ENCODE measurements around the gene NEMP1.
"Not testable (repeated sequence)": the region's sequence is repeated elsewhere in the genome, so short reads cannot be mapped to it uniquely, and the experiment has no call there.

The NEMP1 gene

GRCh38 chr12:57090924-57091637, 12.5 kb upstream of the NEMP1 start:
- DNase-seq (ENCODE audit: low spot score): no peak

GRCh38 chr12:57090490-57090889, 11.9 kb upstream of the NEMP1 start:
- DNase-seq (ENCODE audit: low spot score): no peak

DNA sequence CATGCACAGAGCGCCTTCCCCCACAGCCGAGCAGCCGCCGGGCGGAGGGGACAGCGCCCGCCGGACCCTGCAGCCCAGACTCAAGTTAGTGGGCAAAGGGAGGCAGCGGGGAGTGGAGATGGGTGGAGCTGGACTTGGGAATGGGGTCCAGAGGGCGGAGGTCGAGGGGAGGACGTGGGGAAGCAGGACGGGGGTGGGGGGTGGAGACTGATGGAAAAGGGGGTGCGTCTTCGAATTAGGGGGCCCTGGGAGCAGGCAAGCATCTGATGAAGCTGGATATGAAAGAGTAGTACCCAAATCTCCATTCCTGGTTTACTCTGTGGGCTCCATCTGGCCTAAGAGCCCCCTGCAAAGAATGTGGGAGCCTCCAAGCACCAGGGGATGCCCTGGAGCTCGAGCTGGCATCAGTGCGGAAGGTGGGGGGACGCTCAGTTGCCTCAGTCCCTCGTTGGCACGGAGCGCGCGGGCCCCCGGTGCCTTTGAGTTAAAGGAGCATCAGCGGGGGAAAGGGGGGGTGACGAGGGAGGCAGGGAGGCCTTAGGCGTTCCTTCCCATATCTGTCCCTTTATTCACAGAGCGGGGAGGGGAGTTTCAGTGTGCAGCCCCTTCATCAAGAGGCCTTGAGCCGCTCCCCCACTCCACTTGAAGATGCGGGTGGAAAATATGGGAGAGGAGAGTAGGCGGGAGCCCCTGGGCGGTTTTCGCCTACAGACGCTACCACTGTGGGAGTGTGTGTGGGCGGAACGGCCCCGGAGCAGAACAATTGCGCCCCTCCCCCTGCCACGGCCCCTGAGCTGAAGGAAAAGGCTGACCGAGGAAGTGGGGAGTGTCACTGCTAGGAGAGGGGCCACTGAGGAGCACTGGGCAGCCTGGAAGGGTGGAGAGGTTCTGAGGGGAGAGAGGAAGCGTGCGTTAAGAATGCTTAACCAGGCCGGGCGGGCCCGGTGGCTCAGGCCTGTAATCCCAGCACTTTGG, 11.0 kb upstream of the NEMP1 start:
- DNase-seq (ENCODE audit: low spot score): no peak

DNA sequence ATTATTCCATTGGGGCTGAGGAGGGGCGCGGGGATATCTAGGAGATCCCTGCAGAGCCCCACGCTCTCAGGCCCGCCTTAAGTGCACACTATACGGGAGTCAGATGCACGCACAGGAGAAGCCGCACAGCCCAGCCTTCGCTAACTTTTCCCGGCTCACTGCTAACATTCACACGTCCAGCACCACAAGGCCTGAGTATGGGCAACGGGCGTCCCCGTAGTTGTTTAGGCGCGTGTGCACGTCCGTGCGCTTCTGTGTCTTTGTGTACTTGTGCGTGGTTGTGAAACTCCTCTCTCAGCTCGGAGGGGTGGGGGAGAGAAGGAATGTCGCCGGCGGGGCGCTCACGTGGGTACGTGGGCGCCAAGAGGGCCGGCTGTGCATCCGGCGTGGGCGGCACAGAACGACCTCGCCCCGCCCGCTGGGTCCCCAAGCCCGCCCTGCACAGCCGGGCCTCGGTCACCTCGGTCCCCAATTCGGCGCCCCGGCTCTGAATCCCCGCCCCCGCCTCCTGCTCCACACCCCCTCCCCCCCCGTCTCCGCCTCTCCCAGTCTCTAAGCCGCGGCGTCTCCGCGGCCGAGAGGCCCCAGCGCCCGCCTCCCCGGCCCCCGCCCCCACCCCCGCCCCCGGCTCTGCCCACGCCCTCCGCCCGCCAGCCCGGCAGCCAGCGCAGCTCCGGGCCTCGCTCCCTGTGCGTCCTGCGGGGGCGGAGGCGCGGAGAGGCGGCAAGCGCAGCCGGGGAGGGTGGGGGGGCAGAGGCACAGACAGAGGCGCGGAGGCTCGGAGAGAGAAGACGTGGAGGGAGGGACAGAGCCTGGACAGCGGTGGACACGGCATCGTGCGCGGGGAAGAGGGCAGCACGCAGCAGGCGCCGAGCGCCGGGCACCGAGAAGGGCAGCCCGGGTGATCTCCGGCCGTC, 10.0 kb upstream of the NEMP1 start, which contains the start of gene NAB2:
TSS of gene NAB2 (plus strand) at position 761 of the 917 bp plus-strand sequence. CDS start 158 bp downstream, outside the sequence.
- peak; percentile 88 for DNase-seq (ENCODE audit: low spot score)

DNA sequence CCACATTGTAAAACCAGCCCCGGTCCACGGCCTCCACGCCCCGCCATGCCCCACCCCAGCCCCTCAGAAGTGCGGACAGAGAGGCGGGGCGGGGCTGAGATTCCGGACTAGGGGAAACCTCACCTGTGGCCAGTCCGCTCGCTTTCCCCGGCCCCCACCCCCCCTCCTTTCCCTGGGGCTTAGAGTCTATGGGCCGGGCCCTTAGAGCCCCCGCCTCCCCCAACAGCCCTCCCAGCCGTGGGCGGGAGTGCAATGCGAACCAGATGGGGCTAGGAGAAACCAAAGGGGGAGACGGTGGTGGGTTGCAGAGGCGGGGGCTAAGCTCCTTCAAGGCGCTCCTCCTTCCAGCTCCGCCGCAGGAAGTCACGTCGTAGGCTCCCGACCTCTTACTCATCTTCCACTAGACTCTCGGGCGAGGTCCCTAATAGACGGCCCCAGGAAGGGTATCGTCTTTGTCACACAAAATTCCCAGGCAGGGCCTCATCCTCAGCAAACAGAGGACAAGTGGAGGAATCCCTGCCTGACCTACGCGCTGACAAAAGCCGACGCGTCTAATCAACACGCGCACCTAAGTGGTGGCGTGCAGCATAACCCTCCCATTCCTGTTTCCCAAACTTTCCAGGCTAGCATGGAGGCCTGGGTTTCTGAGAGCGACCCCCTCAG, 9.2 kb upstream of the NEMP1 start:
- DNase-seq (ENCODE audit: low spot score): peak; percentile 69

DNA sequence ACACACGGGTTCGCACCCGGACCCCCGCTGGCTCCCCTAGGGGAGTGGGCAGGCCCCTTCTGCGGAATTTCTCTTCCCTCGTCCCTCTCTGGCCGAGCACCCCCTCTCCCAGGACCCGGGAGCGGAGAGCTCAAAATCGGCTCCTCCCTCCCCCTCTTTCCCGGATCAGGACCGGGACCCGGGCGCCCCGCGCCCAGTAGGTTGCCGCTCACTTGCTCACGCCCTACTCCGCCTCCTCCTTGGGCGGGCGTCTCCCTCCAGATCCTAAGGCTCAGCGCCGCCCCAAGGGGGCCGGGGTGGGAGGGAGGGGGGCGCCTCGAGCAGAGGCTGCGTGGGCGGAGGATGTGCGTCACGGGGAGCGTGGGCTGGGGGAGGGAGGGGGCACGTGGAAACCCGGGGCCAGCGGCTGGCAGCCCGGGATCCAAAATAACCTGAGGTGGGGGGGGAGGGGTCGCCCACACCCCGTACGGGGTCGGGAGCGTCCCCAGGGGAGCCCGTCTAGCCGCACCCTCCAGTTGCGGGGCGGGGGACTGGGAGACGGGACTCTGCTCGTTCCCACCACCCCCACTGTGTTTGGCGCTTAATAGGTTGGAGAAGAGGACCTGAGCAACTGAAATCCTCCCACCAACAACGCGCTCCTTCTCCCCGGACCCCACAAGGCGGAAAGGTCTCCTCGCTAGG, 8.6 kb upstream of the NEMP1 start:
- no peak for DNase-seq (ENCODE audit: low spot score)

DNA sequence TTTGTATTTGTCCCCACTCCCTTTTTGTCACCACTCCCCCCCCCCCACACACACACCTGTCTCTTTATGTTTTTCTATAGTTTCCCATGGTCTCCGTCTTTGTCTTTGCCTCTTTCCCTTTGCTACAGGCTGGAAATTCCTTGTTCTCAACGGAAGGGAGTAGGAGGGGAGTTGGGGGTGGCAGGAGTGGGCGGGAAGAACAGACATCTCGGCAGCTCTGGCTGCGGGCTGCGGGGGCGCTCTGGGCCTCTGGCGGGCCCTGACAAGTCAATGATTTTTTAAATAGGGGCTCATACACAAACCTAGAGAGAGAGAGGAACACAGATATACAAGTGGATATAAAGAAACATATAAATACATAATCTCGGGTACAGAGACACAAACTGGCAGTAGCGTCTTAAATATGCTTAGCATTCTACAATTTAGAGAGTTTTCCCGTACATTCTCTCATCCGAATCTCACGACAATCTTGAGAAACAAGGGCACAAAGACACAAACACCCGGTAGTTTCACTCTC, 8.0 kb upstream of the NEMP1 start:
- no peak for DNase-seq (ENCODE audit: low spot score)

DNA sequence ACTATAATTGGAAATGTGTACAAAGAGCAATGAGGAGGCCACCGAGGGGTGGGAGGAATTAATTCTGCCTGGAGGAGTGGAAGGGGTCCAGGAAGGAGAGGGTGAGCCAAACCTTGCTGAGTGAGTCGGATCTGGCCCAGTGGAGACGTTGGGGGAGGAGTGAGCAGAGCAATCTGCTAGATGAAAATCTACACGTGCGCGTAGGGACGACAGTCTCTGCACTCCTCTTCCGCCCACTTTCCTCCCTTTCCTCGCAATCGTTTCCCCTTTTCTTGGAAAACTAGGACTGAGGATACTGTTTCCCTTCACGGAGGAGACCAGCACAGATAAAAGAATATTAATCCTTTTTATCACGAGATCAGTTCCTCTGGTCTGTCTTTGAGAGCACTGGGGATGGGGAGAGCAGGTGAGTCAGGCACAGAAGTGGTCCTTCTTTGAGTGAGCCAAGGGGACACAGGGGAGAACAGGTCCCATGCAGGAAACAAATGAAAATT, 7.5 kb upstream of the NEMP1 start:
- no peak for DNase-seq (ENCODE audit: low spot score)

- no peak for DNase-seq (ENCODE audit: low spot score)
These were observed 2.3 kb upstream of the NEMP1 start for GRCh38 chr12:57080855-57081254.

DNA sequence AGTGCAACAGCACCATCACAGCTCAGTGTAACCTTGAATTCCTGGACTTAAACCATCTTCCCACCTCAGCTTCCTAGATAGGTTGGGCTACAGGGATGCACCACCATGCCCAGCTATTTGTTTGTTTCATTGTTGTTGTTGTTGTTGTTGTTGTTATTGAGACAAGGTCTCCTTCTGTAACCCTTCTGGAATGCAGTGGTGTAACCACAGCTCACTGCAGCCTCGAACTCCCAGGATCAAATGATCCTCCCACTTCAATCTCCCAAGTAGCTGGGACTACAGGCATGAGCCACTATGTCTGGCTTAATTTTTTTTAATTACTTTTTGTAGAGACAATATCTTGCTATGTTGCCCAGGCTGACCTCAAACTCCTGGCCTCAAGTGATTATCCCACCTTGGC, 1.2 kb upstream of the NEMP1 start:
- no peak for DNase-seq (ENCODE audit: low spot score)

DNA sequence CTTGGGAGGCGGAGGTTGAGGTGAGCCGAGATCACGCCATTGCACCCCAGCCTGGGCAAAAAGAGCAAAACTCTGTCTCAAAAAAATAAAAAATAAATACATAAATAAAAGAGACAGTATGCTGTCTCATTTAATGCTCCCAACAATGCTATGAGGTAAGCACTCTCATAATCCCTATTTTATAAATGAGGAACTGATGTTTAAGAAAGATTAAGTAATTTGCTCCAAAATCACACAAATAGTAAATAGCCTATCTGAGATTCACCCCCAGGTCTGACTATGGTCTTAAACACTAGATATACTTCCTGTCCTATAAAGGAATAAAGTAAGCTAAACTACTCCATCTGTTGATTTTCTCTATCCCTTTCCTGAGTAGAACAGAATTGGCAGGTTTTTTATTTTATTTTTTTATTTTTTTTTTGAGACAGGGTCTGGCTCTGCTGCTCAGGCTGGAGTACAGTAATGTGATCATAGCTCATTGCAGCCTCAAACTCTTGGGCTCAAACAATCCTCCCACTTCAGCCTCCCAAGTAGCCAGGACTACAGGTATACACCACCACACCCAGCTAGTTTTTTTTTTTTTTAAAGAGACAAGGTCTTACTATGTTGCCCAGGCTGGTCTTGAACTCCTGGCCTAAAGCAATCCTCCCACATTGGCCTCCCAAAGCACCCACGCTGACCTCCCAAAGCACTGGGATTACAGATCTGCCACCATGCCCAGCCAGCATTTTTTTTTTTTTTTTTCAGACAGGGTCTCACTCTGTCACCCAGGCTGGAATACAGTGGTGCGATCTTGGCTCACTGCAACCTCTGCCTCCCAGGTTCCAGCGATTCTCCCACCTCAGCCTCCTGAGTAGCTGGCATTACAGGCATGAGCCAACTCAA, 4.8 kb downstream of the NEMP1 start:
- DNase-seq (ENCODE audit: low spot score): not testable (repeated sequence)

DNA sequence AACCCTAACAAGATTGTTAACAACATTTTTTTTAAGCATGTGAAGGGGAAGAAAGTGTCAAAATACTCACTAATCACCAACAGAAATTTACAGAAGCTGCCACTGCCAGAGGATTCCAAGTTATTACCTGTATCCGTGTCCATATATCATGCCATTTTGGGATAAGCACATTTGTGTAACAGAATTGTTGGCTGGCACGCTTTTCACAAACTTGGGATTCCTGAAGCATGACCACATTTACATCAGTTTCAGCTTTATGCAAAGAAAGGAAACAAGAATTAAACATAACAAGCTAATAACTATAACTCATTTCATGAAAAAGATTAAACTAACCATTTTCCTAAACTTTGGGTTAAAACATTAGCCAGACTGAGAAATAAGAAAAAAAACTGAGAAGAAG, 5.9 kb downstream of the NEMP1 start:
- DNase-seq (ENCODE audit: low spot score): no peak

GRCh38 chr12:57069523-57069922, 9.1 kb downstream of the NEMP1 start:
- no peak for DNase-seq (ENCODE audit: low spot score)

GRCh38 chr12:57066245-57066644, 12.3 kb downstream of the NEMP1 start:
- no peak for DNase-seq (ENCODE audit: low spot score)

GRCh38 chr12:57063991-57064685, 14.5 kb downstream of the NEMP1 start:
- DNase-seq (ENCODE audit: low spot score): no peak

- no peak for DNase-seq (ENCODE audit: low spot score)
These were observed 20.1 kb downstream of the NEMP1 start for GRCh38 chr12:57058454-57058853.

- no peak for DNase-seq (ENCODE audit: low spot score)
These were observed 21.4 kb downstream of the NEMP1 start for GRCh38 chr12:57057067-57057751.

DNA sequence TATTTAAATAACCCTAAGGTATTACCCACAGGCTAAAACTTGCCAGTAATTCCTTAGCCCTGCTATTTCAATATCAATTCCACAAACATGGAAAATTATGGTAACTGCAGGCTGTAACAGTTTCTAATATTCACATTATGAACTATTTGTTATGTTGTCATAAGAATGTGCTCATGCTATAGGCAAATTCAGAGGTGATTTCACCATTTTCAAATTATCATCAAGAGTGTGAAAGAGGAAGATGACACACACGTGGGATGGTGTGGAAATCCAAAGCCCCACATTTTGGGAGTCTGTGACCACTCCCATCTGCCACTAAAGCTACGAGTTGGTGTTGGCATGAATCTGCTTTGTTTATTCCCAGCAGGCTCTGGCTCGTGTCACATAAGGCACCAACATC, 22.8 kb downstream of the NEMP1 start:
- no peak for DNase-seq (ENCODE audit: low spot score)

Data from HuH-7.5 (cell line).